HepG2 (cell line): ENCODE data around the gene SLC26A9. TPM values are rescaled to one million over a fixed set of nuclear protein-coding genes. Genes with fewer than 3 reads are reported as not detected.

Experiments
- ATAC-seq: fragments of 200-7000 bp; cut with Tn5 transposase; 3 replicates; pipeline ENCODE4 v1.9.1; 2020; ENCODE audit warnings: mild to moderate bottlenecking, moderate library complexity
- BruUV-seq: library from RNA; stranded (reverse); fragments of 400-500 nt; replicated peaks from 2 replicates; lab custom pipeline; 2021; lab: Mats Ljungman, UMichigan
- CTCF ChIA-PET: fragments of 300-600 bp; formaldehyde crosslinking; extraction: SDS; loops from one replicate; lab custom pipeline; 2021; ENCODE audit warnings: low total read pairs, inconsistent platforms, low intra/inter-chr PET ratio; lab: Yijun Ruan, JAX
- POLR2A ChIA-PET: fragments of 350-600 bp; sonication (Branson Sonifier 250); formaldehyde crosslinking; loops from one replicate; lab custom pipeline; 2020; ENCODE audit warnings: antibody characterized with exemption, inconsistent platforms; lab: Yijun Ruan, JAX
- DNase-seq: peaks from one replicate; pipeline ENCODE4 v3.0.0-alpha.2; 2015; ENCODE audit warnings: low spot score
- FAIRE-seq: peaks from 3 replicates; lab custom pipeline; 2011; peaks lifted over from hg19 to GRCh38; lab: Jason Lieb, UNC
- H2AFZ ChIP-seq: one replicate; pipeline ENCODE4 v1.6.1; 2011; ENCODE audit warnings: low read length, inconsistent platforms
- H3K27ac ChIP-seq: fragments of 300-600 bp; 3 replicates; pipeline ENCODE4 v1.8.0; 2011; ENCODE audit warnings: mixed run types, mild to moderate bottlenecking, mixed read lengths, low read length, inconsistent platforms; ENCODE audit not compliant: insufficient read depth; ENCODE audit errors: extremely low read length
- H3K27me3 ChIP-seq, 2 experiments: fragments of 200-600 bp in 1 of 2; 2 replicates in 1 of 2; 3 replicates in 1 of 2; pipeline versions ENCODE4 v1.6.0 to v1.8.0; 2011; ENCODE audit warnings: low read length in 2 of 2, mild to moderate bottlenecking in 2 of 2, moderate library complexity in 2 of 2, inconsistent platforms in 1 of 2; ENCODE audit not compliant: insufficient read depth in 2 of 2, control insufficient read depth in 1 of 2
- H3K36me3 ChIP-seq, 2 experiments: fragments of 200-600 bp in 1 of 2; replicated peaks in 1 of 2; 2 replicates in 1 of 2; 3 replicates in 1 of 2; pipeline versions ENCODE4 v1.5.1 to v1.8.0; 2011; ENCODE audit warnings: low read length in 2 of 2, inconsistent platforms in 1 of 2; ENCODE audit not compliant: insufficient read depth in 2 of 2, control insufficient read depth in 1 of 2
- H3K4me1 ChIP-seq: 2 replicates; pipeline ENCODE4 v1.5.1; 2012; ENCODE audit warnings: low read length, inconsistent platforms; ENCODE audit not compliant: insufficient read depth
- H3K4me2 ChIP-seq: 2 replicates; pipeline ENCODE4 v1.6.0; 2011; ENCODE audit warnings: low read depth, low read length, inconsistent platforms
- H3K4me3 ChIP-seq, 3 experiments: fragments of 200-600 bp in 1 of 3; sonication (generic), shearing (Covaris generic) in 1 of 3; replicated peaks in 1 of 3; 2 replicates each; pipeline ENCODE4 v1.5.1; 2011 to 2016; ENCODE audit warnings: low read length in 3 of 3, inconsistent platforms in 2 of 3, low read depth in 2 of 3, mild to moderate bottlenecking in 2 of 3, control low read depth in 1 of 3, mixed read lengths in 1 of 3; ENCODE audit not compliant: insufficient read depth in 1 of 3
- H3K79me2 ChIP-seq: one replicate; pipeline ENCODE4 v1.6.1; 2011; ENCODE audit warnings: low read length, inconsistent platforms; ENCODE audit not compliant: insufficient read depth
- H3K9ac ChIP-seq: 2 replicates; pipeline ENCODE4 v1.6.0; 2011; ENCODE audit warnings: mild to moderate bottlenecking, low read depth, low read length, inconsistent platforms; ENCODE audit not compliant: insufficient read depth
- H3K9me3 ChIP-seq: 2 replicates; pipeline ENCODE4 v1.5.1; 2012; ENCODE audit warnings: mild to moderate bottlenecking, low read length
- H4K20me1 ChIP-seq: 2 replicates; pipeline ENCODE4 v1.6.0; 2011; ENCODE audit warnings: inconsistent platforms, mild to moderate bottlenecking, low read length, moderate library complexity; ENCODE audit not compliant: insufficient read depth
- ADNP ChIP-seq: sonication (generic); formaldehyde crosslinking; IDR thresholded peaks from 2 replicates; pipeline ENCODE4 v1.4.0; 2020; ENCODE audit warnings: missing genetic modification reagents
- BRCA1 ChIP-seq: sonication (generic); formaldehyde crosslinking; IDR thresholded peaks from 2 replicates; pipeline ENCODE4 v1.4.0; 2020; ENCODE audit warnings: missing genetic modification reagents
- CHD4 ChIP-seq: fragments of 200-600 bp; sonication (generic); IDR thresholded peaks from 2 replicates; pipeline ENCODE4 v1.7.0; 2017; ENCODE audit warnings: mild to moderate bottlenecking, low read length, borderline replicate concordance
- HINFP ChIP-seq: sonication (generic); formaldehyde crosslinking; IDR thresholded peaks from 2 replicates; pipeline ENCODE4 v1.4.0; 2020; ENCODE audit warnings: low read depth, mild to moderate bottlenecking, missing genetic modification reagents
- HOXD1 ChIP-seq: sonication (generic); formaldehyde crosslinking; IDR thresholded peaks from 2 replicates; pipeline ENCODE4 v1.5.0; 2020; ENCODE audit warnings: missing genetic modification reagents
- JUNB ChIP-seq: sonication (generic); formaldehyde crosslinking; IDR thresholded peaks from 2 replicates; pipeline ENCODE4 v1.8.0; 2022; ENCODE audit warnings: missing genetic modification reagents, mild to moderate bottlenecking, borderline replicate concordance
- SATB2 ChIP-seq: sonication (generic); formaldehyde crosslinking; IDR thresholded peaks from 2 replicates; pipeline ENCODE4 v1.5.0; 2020; ENCODE audit warnings: missing genetic modification reagents
- YEATS2 ChIP-seq: sonication (generic); formaldehyde crosslinking; IDR thresholded peaks from 2 replicates; pipeline ENCODE4 v1.4.0; 2020; ENCODE audit warnings: missing genetic modification reagents, borderline replicate concordance
- ZHX2 ChIP-seq, 2 experiments: sonication (generic) in 1 of 2; formaldehyde crosslinking in 1 of 2; IDR thresholded peaks; 2 replicates each; pipeline versions ENCODE4 v1.6.1 to v1.9.0; 2014 to 2022; ENCODE audit warnings: antibody characterized with exemption in 1 of 2, borderline replicate concordance in 1 of 2, inconsistent platforms in 1 of 2, low read depth in 1 of 2, missing genetic modification reagents in 1 of 2
- ZNF343 ChIP-seq: sonication (generic); formaldehyde crosslinking; IDR thresholded peaks from 2 replicates; pipeline ENCODE4 v1.4.0; 2020; ENCODE audit warnings: mild to moderate bottlenecking, missing genetic modification reagents
- ZNF484 ChIP-seq: sonication (generic); formaldehyde crosslinking; IDR thresholded peaks from 2 replicates; pipeline ENCODE4 v1.5.1; 2020; ENCODE audit warnings: mild to moderate bottlenecking, low read depth, missing genetic modification reagents, borderline replicate concordance
- ZNF841 ChIP-seq: sonication (generic); formaldehyde crosslinking; IDR thresholded peaks from 2 replicates; pipeline ENCODE4 v1.8.1; 2023; ENCODE audit warnings: missing genetic modification reagents, borderline replicate concordance
- WGBS: methylation state at CpG from one replicate; pipeline ENCODE4 v1.1.6; 2017; ENCODE audit warnings: low lambda C conversion rate; 5-methylcytosine and 5-hydroxymethylcytosine counted together
- in situ Hi-C: cut with HindIII; loops from 2 replicates; pipeline ENCODE4 v1.10.0; 2017; ENCODE audit warnings: low pct_unique_long_range_greater_than_20kb; ENCODE audit not compliant: extremely low pct_ligation_motif_present
- intact Hi-C: fragments of 100-400 bp; cut with micrococcal nuclease; formaldehyde crosslinking; loops from one replicate; pipeline ENCODE4 v1.10.0; 2022; ENCODE audit not compliant: unreplicated experiment
- polyA plus RNA-seq, 8 experiments: library from polyadenylated mRNA; depleted of rRNA in 3 of 8; stranded (reverse) in 7 of 8; unstranded in 1 of 8; fragments of >200 nt; fragmentation: Illumina TruSeq in 4 of 8; extraction: Trizol in 4 of 8; gene quantifications; 2 replicates each; pipeline versions ENCODE4 v1.2.1 to v1.2.3, GENCODE V29; 2011 to 2016; ENCODE audit warnings: low read depth in 4 of 8, missing spikeins in 1 of 8, mixed read lengths in 1 of 8; ENCODE audit not compliant: insufficient read depth in 1 of 8
- total RNA-seq, 5 experiments: library from RNA; depleted of rRNA; stranded (reverse); fragments of >200 nt; fragmentation: Illumina TruSeq; extraction: Trizol; gene quantifications; 2 replicates each; pipeline ENCODE4 v1.2.3, GENCODE V29; 2016; ENCODE audit warnings: low read depth in 1 of 5

Gene SLC26A9
- total and polyA plus RNA-seq, 2 of the 13 experiments (the other 11 are each of a cell fraction or from before 2014, with no cell fraction given): 0.11 to 0.15 TPM

GRCh38 chr1:205978676-205979075 lies 35.4 kb upstream of the SLC26A9 start:
- ChIA-PET POLR2A (no interaction called here), CTCF (interaction anchor here (2.4 kb wide), 1 partner anchor 186 kb away, joined by 19 read pairs; no protein-coding TSS in a partner anchor)
- Histone ChIP-seq H3K27ac (no peak overlapping the region), H3K4me1 (peaks cover 19% of the 10 kb centered on the region), H3K79me2 (no peaks in the 10 kb centered on the region), H4K20me1 (no peaks in the 10 kb centered on the region), H3K9me3 (no peaks in the 10 kb centered on the region), H3K4me3 (no peak overlapping the region), H3K9ac (no peak overlapping the region), H3K4me2 (no peak overlapping the region), H3K36me3 (no peaks in the 10 kb centered on the region; a peak in 1 of 5 replicates), H3K27me3 (peaks cover 3 to 15% of the 10 kb centered on the region in 2 experiments; a peak in 3 of 5 replicates), H2AFZ (no peak overlapping the region)
- WGBS: 0% methylated on average over 1 of the region's 7 CpGs
- in situ Hi-C loops (no loop called here), intact Hi-C loops (no loop called here)
- no peak for ATAC-seq
- no peak for FAIRE-seq
- TF ChIP-seq ZNF841 (CRISPR knock-in tag) (no peak), ADNP (no peak), SATB2 (CRISPR knock-in tag) (no peak), BRCA1 (no peak), ZHX2 (IDR thresholded peaks at IDR 0.05; ENCODE audit: low read depth) (no peak), ZHX2 (CRISPR knock-in tag; IDR thresholded peaks at IDR 0.05; ENCODE audit: borderline replicate concordance) (no peak), JUNB (no peak), ZNF484 (CRISPR knock-in tag) (no peak), CHD4 (no peak), ZNF343 (no peak), HOXD1 (CRISPR knock-in tag) (no peak), HINFP (CRISPR knock-in tag) (no peak), YEATS2 (no peak)
- DNase-seq: no peak
- no TSS peak for BruUV-seq
